HL-60 (cell line): ENCODE data around the gene ENG.

Source experiments
- DNase-seq, 2 experiments: peaks; one replicate each; pipeline ENCODE4 v3.0.0-alpha.2; 2010 to 2020; ENCODE audit warnings: low read depth in 1 of 2, low spot score in 1 of 2
- H3K27ac ChIP-seq: fragments of 250-450 bp; sonication (Bioruptor Pico); replicated peaks from 2 replicates; pipeline ENCODE4 v1.5.1; 2020; ENCODE audit warnings: mild to moderate bottlenecking, moderate library complexity
- H3K27me3 ChIP-seq: fragments of 250-450 bp; sonication (Bioruptor Pico); 2 replicates; pipeline ENCODE4 v1.5.1; 2021; ENCODE audit warnings: mild to moderate bottlenecking, moderate library complexity; ENCODE audit not compliant: insufficient read depth, poor library complexity, severe bottlenecking
- H3K4me3 ChIP-seq: replicated peaks from 2 replicates; pipeline ENCODE4 v1.5.1; 2011; ENCODE audit warnings: mild to moderate bottlenecking, control low read depth, low read length; ENCODE audit not compliant: insufficient read depth
- CTCF ChIP-seq: IDR thresholded peaks from one replicate; pipeline ENCODE4 v1.5.1; 2011; ENCODE audit warnings: low read length, control low read depth, inconsistent platforms; ENCODE audit not compliant: insufficient read depth
- GABPA ChIP-seq: IDR thresholded peaks from 2 replicates; pipeline ENCODE4 v1.6.1; 2012; ENCODE audit warnings: low read depth
- POLR2AphosphoS5 ChIP-seq: IDR thresholded peaks from 2 replicates; pipeline ENCODE4 v1.6.1; 2012; ENCODE audit warnings: low read depth
- REST ChIP-seq: IDR thresholded peaks from 2 replicates; pipeline ENCODE4 v1.6.1; 2012; ENCODE audit warnings: low read depth; ENCODE audit not compliant: insufficient replicate concordance
- SPI1 ChIP-seq: IDR thresholded peaks from 2 replicates; pipeline ENCODE4 v1.6.1; 2012; ENCODE audit warnings: low read depth, mild to moderate bottlenecking, borderline replicate concordance

Gene ENG

GRCh38 chr9:127778280-127779135, 76.0 kb downstream of the ENG start, which contains the start of gene SH2D3C:
TSS of gene SH2D3C (minus strand) at chr9:127778666. CDS start at chr9:127778627, 39 bp downstream.
- H3K27ac ChIP-seq: peak within 1 kb of the TSS; percentile 96
- no peak for TF ChIP-seq GABPA
- peak; percentile 62 for TF ChIP-seq SPI1
- TF ChIP-seq REST: no peak
- TF ChIP-seq CTCF: no peak
- no peak for TF ChIP-seq POLR2AphosphoS5
- no peaks in the 10 kb centered on the region for H3K27me3 ChIP-seq
- H3K4me3 ChIP-seq: peak within 1 kb of the TSS; percentile 80
- DNase-seq: peak in 1 of 2 experiments; percentile 73

- H3K4me3 ChIP-seq: peak overlapping the region; percentile 80
- no peaks in the 10 kb centered on the region for H3K27me3 ChIP-seq
- no peak for TF ChIP-seq SPI1
- TF ChIP-seq POLR2AphosphoS5: no peak
- TF ChIP-seq CTCF: no peak
- TF ChIP-seq REST: no peak
- TF ChIP-seq GABPA: no peak
- no peak for DNase-seq
- no peak overlapping the region; the same call in 1 of the 2 replicates for H3K27ac ChIP-seq
Observed at GRCh38 chr9:127777368-127777980, 77.0 kb downstream of the ENG start.

GRCh38 chr9:127776924-127777289, 77.6 kb downstream of the ENG start:
- Histone ChIP-seq H3K27ac (peak overlapping the region; percentile 73), H3K27me3 (no peaks in the 10 kb centered on the region), H3K4me3 (peak overlapping the region; percentile 80)
- no peak for DNase-seq
- TF ChIP-seq GABPA: no peak
- no peak for TF ChIP-seq POLR2AphosphoS5
- no peak for TF ChIP-seq CTCF
- no peak for TF ChIP-seq REST
- TF ChIP-seq SPI1: no peak
